Spinal cord (tissue), 10 donors: Measurements from ENCODE around the gene MRGPRF. TPM values are rescaled to one million over a fixed set of nuclear protein-coding genes. Genes with fewer than 3 reads are reported as not detected.
A peak's percentile ranks its signal among the peaks of the same experiment; 100 is the strongest.

ENCODE experiments used
- DNase-seq, 6 donors: peaks; one replicate each; pipeline versions ENCODE4 v3.0.0 to v3.0.0-alpha.2; 2013 to 2015; ENCODE audit warnings: low spot score in 6 of 6, low read depth in 4 of 6
- H3K27ac ChIP-seq: one replicate; pipeline ENCODE4 v1.5.1; 2013; ENCODE audit warnings: low read depth, low read length, control low read depth
- H3K27me3 ChIP-seq: one replicate; pipeline ENCODE4 v1.6.1; 2013; ENCODE audit warnings: low read length; ENCODE audit not compliant: control insufficient read depth, insufficient read depth
- H3K36me3 ChIP-seq: one replicate; pipeline ENCODE4 v1.6.1; 2013; ENCODE audit warnings: low read length; ENCODE audit not compliant: control insufficient read depth, insufficient read depth
- H3K4me1 ChIP-seq: one replicate; pipeline ENCODE4 v1.6.1; 2013; ENCODE audit warnings: low read length; ENCODE audit not compliant: control insufficient read depth, insufficient read depth
- H3K4me3 ChIP-seq: one replicate; pipeline ENCODE4 v1.5.1; 2013; ENCODE audit warnings: low read depth, low read length, control low read depth
- H3K9me3 ChIP-seq: one replicate; pipeline ENCODE4 v1.6.1; 2013; ENCODE audit warnings: low read length; ENCODE audit not compliant: control insufficient read depth, insufficient read depth
- WGBS: methylation state at CpG from one replicate; pipeline ENCODE4 v1.1.5; 2013; ENCODE audit warnings: missing lambda C conversion rate; ENCODE audit not compliant: insufficient coverage; 5-methylcytosine and 5-hydroxymethylcytosine counted together
- polyA plus RNA-seq, 2 donors: library from polyadenylated mRNA; unstranded; fragments of 120-200 nt; gene quantifications; one replicate each; pipeline ENCODE4 v1.2.1, GENCODE V29; 2013; ENCODE audit not compliant: insufficient read length in 2 of 2
- total RNA-seq, 2 donors: library from RNA; depleted of rRNA in 1 of 2; stranded (reverse); fragments of 120-200 nt in 1 of 2; fragments of >200 nt in 1 of 2; gene quantifications; one replicate each; pipeline versions ENCODE4 v1.2.3 to v1.2.4, GENCODE V29; 2013 to 2014
- donor health status: healthy.

Gene MRGPRF
- total and polyA plus RNA-seq, 4 donors: 2.5 to 28.6 (median 12.7) TPM

GRCh38 chr11:69057236-69057635 is 44.2 kb upstream of the MRGPRF start:
- H3K36me3 ChIP-seq: peaks cover 92% of the 10 kb centered on the region
- H3K27ac ChIP-seq: no peak overlapping the region
- H3K27me3 ChIP-seq: no peaks in the 10 kb centered on the region
- no peak overlapping the region for H3K4me3 ChIP-seq
- WGBS: 91% methylated on average over 15 of the region's 15 CpGs
- DNase-seq: no peak
- peaks cover 27% of the 10 kb centered on the region for H3K4me1 ChIP-seq
- H3K9me3 ChIP-seq: no peaks in the 10 kb centered on the region

DNA sequence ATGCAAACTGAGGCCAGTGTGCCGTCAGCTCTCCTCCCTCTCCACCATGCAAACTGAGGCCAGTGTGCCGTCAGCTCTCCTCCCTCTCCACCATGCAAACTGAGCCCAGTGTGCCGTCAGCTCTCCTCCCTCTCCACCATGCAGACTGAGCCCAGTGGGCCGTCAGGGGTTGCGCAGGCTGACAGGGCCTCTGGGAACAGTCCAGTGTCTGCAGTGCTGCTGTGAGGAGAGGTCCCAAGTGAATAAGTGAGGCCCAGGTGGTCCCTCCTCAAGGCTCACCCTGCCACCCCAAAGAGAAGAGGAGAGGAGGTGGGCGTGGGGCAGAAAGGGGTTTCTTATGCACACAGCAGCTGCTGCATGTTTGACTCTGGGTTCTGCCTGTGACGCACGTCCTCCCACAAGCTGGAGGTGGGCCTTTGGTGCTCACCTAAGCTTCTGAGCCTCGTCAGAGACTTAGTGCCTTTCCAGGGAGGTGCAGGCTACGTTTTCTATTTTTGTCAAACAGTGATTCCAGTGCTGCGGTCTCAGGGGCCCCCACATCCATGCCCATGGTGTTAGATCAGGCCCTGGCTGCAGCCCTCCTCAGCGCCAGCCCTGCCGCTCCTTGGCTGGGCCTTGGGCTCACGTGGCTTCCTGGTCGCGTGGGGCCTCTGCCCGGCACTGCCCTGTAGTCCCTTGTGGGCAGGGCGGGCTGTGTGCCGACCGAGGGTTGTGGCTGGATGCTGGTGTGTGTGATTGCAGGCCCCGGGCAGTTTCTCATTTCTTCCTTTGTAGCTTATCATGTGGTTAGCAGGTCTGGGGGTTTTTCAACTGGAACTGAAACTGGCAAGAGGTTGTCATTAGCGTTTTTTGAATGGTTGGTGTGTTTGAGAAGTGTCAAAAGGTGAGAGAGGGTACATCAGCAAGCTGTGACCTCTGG is 42.8 kb upstream of the MRGPRF start:
- H3K4me1 ChIP-seq: peaks cover 39% of the 10 kb centered on the region
- no peaks in the 10 kb centered on the region for H3K27me3 ChIP-seq
- no peaks in the 10 kb centered on the region for H3K9me3 ChIP-seq
- no peak overlapping the region for H3K4me3 ChIP-seq
- no peak for DNase-seq
- 77% methylated on average over 20 of the region's 22 CpGs for WGBS
- H3K36me3 ChIP-seq: peaks cover 87% of the 10 kb centered on the region
- H3K27ac ChIP-seq: no peak overlapping the region

DNA sequence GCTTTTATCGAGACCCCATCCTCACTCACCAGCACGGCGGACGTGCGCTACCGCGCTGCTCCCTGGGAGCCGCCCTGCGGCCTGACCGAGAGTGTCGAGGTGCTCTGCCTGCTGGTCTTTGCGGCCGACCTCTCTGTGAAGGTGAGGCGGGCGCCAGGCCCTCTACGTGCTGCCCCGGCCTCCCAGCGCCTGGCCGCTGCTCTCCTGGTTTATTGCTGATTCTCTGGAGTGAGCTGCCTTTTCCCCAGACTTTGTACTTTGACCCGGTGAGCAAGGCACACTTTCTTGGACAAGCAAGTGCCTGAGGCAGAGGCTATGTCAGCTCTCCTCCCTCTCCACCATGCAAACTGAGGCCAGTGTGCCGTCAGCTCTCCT is 42.2 kb upstream of the MRGPRF start:
- DNase-seq: no peak
- H3K4me3 ChIP-seq: no peak overlapping the region
- no peaks in the 10 kb centered on the region for H3K27me3 ChIP-seq
- H3K9me3 ChIP-seq: no peaks in the 10 kb centered on the region
- peaks cover 41% of the 10 kb centered on the region for H3K4me1 ChIP-seq
- no peak overlapping the region for H3K27ac ChIP-seq
- H3K36me3 ChIP-seq: peaks cover 80% of the 10 kb centered on the region
- 94% methylated on average over 20 of the region's 21 CpGs for WGBS

DNA sequence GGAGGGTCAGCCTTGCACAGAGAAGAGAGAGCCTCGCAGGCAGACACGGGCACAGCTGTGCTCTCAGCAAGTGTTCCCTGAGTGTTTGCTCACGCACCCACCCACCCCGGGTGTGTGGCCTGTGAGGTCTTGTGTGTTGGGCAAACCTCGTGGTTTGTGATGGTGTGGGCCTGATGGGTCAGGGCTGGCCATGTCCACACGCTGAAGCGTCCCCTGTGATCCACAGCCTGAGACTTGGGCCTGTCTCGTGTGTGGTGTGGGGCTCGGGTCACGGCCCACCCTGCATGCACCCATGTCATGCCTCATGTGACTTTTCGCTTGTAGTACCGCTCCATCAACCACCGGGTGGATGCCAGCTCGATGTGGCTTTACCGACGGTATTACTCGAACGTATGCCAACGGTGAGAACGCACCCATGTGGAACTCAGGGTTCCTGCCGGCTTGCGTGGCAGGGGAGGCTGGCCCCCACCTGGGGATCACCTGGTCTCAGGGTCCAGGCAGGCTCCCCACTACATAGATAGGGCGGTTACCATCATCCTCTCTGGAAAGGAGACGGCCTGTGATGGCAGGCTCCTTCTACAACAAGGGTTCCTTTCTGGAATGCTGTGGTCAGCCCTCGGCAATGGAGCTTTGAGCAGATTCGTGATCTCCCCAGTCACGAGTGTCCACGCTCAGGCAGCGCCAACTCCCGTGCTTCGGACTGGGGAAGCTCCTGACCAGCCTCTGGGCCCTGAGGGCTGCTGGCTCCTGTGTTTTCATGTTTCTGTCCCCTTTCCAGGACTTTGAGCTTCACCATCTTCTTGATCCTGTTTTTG is 41.6 kb upstream of the MRGPRF start:
- H3K36me3 ChIP-seq: peaks cover 74% of the 10 kb centered on the region
- no peaks in the 10 kb centered on the region for H3K9me3 ChIP-seq
- H3K4me1 ChIP-seq: peaks cover 47% of the 10 kb centered on the region
- DNase-seq: no peak
- WGBS: 92% methylated on average over 31 of the region's 31 CpGs
- no peak overlapping the region for H3K4me3 ChIP-seq
- no peak overlapping the region for H3K27ac ChIP-seq
- no peaks in the 10 kb centered on the region for H3K27me3 ChIP-seq

DNA sequence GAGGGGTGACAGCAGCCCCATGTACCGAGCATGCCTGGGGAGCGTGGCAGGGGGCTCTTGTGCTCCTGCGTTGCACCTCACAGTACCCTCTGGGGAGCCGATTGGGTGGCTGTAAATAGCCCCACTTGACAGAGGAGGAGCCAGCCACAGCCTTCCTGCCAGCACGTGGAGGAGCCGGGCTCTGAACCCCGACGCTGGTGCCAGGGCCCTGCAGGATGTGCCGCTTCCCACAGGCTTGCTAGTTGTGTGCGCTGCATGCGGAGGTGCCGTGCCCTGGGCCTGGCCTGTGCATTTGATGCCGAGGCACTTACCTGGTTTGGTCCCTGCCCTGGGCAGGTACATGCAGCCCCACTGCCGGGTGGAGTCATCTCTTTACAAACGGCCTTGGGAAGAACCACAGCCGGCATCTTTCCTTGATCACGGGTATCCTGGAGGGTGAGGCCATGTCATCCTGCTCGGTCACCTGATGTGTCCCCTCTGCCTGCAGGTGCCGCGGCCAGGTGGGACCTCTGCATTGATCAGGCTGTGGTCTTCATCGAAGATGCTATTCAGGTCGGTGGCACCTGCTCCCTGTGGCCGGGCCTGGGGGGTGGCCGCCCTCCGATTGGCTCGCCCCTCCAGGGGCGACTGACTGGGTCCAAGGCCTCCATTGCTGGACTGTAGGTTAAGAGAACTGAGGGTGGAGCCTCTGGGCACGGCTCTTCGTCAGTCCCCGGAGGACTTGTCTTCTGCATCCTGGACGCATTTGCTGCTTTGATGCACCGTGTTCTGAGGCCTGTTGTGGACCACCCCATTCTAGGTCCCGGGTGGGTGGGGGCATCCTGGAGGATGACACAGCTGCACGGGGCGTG is 40.7 kb upstream of the MRGPRF start:
- no peak overlapping the region for H3K4me3 ChIP-seq
- no peak for DNase-seq
- no peak overlapping the region for H3K27ac ChIP-seq
- H3K27me3 ChIP-seq: no peaks in the 10 kb centered on the region
- WGBS: 93% methylated on average over 35 of the region's 35 CpGs
- H3K36me3 ChIP-seq: peaks cover 66% of the 10 kb centered on the region
- peaks cover 50% of the 10 kb centered on the region for H3K4me1 ChIP-seq
- no peaks in the 10 kb centered on the region for H3K9me3 ChIP-seq

DNA sequence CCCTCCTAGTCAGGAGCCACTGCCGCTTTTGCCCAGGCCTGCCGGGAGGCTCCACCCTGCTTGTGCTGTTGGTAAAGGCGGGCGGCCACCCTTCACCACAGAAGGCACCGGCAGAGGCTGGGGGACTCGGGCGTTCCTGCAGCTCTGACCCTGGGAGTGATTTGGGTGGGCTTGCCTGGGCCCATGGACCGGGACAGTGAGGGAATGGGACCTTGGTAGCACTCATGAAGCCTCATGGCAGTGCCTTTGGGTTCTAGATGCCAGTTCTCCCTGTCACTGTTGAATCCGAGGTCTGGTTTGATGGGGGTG is 40.1 kb upstream of the MRGPRF start:
- Histone ChIP-seq H3K27me3 (no peaks in the 10 kb centered on the region), H3K27ac (no peak overlapping the region), H3K4me1 (peaks cover 50% of the 10 kb centered on the region), H3K9me3 (no peaks in the 10 kb centered on the region), H3K4me3 (no peak overlapping the region), H3K36me3 (peaks cover 59% of the 10 kb centered on the region)
- no peak for DNase-seq
- WGBS: 98% methylated on average over 8 of the region's 9 CpGs

DNA sequence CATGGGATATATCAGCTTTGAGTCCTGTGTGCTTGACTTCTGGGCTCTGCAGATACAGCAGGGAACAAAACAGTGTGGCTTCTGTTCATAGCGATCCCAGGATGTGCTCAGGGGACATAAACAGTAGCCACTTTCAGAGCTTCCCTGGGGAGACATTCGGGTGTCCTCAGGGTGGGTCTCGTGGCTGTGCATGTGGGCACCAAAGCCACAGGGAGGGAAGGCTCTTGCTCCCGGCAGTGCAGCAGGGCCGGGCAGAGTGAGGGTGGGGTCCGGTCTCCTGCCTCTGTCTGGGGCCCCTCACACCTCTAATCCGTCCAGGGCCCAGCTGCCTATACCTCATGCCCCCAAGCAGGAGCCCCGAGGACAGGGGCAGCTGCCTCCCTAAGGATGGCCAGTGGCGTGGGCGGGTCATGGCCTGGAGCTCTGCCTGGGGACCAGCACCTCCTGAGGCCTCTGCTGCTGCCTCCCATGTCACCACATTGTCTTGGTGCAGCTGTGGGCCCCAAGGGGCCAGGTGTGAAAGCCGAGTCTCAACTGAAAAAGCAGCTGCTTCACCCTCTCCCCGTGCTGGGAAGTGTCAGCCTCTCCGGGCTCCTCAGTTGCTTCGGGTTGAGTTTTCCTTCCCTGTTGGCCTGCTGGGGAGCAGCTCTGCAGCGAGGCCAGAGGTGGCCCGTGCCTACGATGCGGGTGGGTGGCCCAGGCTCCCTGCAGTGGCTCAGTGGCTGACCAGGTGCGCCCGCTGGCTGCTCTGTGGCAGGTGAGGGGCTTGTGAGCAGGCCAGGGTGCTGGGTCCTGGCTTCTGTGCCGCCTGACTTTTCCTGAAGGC is 39.5 kb upstream of the MRGPRF start:
- Histone ChIP-seq H3K27ac (peak overlapping the region; percentile 47), H3K9me3 (no peaks in the 10 kb centered on the region), H3K36me3 (peaks cover 54% of the 10 kb centered on the region), H3K4me3 (no peak overlapping the region), H3K4me1 (peaks cover 50% of the 10 kb centered on the region), H3K27me3 (no peaks in the 10 kb centered on the region)
- WGBS: 76% methylated on average over 21 of the region's 21 CpGs
- DNase-seq: peak in 2 of 6 donors; percentile 14 to 27

DNA sequence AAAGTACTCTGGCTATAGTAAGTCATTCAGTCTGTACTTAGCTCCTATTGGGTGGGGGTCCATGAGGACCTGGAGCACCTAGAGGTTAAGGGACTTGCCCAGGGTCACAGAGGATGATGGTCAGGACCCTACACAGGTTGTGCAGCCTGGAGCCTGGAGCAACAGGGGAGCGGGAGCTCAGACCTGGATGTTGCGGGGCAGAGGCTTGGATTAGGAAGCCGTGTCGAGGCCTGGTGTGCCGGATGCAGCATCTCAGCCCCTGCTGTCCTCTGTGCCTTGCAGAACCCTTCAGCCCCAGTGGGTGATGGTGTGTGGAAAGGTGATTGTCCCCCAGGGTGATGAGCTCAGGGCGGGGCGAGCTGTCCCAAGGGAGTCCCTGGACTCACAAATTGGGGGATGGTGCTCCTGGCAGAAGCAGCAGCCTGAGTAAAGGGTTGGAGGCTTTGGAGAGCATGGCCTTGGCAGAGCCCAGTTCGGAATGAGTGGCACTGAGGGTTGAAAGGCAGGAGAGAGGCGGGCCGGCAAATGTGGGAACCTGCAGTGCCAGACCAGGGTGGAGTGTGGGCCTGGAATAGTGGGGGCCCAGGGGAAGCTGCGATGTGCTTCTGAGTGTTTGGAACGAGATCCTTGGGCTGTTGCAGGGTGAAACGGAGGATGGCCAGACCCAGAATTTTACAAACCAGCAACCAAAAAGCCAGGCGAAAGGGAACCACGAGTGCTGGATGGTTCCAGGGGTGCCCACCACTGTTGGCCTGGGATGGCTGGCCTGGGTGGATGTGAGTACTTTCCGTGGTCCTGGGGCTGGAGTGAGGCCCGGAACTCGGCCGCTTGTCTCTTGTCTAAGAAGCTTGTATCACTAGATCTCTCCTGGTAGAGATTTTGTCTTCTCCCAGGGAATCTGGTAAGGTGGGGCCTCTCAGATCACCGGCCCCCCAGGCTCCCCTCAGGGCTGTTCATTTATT is 38.6 kb upstream of the MRGPRF start:
- peaks cover 46% of the 10 kb centered on the region for H3K36me3 ChIP-seq
- H3K27ac ChIP-seq: peak overlapping the region; percentile 69
- no peaks in the 10 kb centered on the region for H3K27me3 ChIP-seq
- H3K4me1 ChIP-seq: peaks cover 50% of the 10 kb centered on the region
- no peak overlapping the region for H3K4me3 ChIP-seq
- DNase-seq: no peak
- 93% methylated on average over 20 of the region's 20 CpGs for WGBS
- no peaks in the 10 kb centered on the region for H3K9me3 ChIP-seq
